Endothelial cell of umbilical vein (primary cell): ENCODE measurements around the gene OR4M1. TPM values are rescaled to one million over a fixed set of nuclear protein-coding genes. Genes with fewer than 3 reads are reported as not detected.
"Not testable (repeated sequence)": the region's sequence is repeated elsewhere in the genome, so short reads cannot be mapped to it uniquely, and the experiment has no call there.

Experiments
- Bru-seq: library from RNA; stranded (reverse); fragments of 400-500 nt; gene quantifications from one replicate; lab custom pipeline; 2021; lab: Mats Ljungman, UMichigan
- BruChase-seq, 2 experiments: library from RNA; stranded (reverse); fragments of 400-500 nt; gene quantifications; one replicate each; lab custom pipeline; 2021; lab: Mats Ljungman, UMichigan
- BruUV-seq: library from RNA; stranded (reverse); fragments of 400-500 nt; replicated peaks from 2 replicates; lab custom pipeline; 2021; lab: Mats Ljungman, UMichigan
- CTCF ChIA-PET: fragments of 300-600, 350-600 bp; sonication (Branson Sonifier 250); formaldehyde crosslinking; loops from one replicate; lab custom pipeline; 2021; ENCODE audit warnings: antibody characterized with exemption, inconsistent platforms; lab: Charles Lee
- POLR2A ChIA-PET: fragments of 300-600, 350-600 bp; sonication (Branson Sonifier 250); formaldehyde crosslinking; loops from one replicate; lab custom pipeline; 2021; ENCODE audit warnings: antibody characterized with exemption, inconsistent platforms; lab: Charles Lee
- DNase-seq: peaks from one replicate; pipeline ENCODE4 v3.0.0-alpha.2; 2011; ENCODE audit warnings: low read depth, low spot score
- FAIRE-seq: peaks from 2 replicates; lab custom pipeline; 2011; peaks lifted over from hg19 to GRCh38; lab: Jason Lieb, UNC
- H2AFZ ChIP-seq: 2 replicates; pipeline ENCODE4 v1.6.0; 2012; ENCODE audit warnings: low read depth, low read length, control low read depth, inconsistent platforms
- H3K27ac ChIP-seq: 2 replicates; pipeline ENCODE4 v1.5.1; 2011; ENCODE audit warnings: low read depth, mild to moderate bottlenecking, control low read depth, low read length, moderate library complexity; ENCODE audit not compliant: insufficient read depth
- H3K27me3 ChIP-seq, 2 experiments: 2 replicates each; pipeline versions ENCODE4 v1.6.0 to v1.6.1; 2011; ENCODE audit warnings: low read length in 2 of 2, mixed read lengths in 1 of 2; ENCODE audit not compliant: control insufficient read depth in 2 of 2, insufficient read depth in 2 of 2
- H3K36me3 ChIP-seq, 2 experiments: 2 replicates in 1 of 2; 3 replicates in 1 of 2; pipeline ENCODE4 v1.5.1; 2011; ENCODE audit warnings: low read length in 2 of 2, mild to moderate bottlenecking in 1 of 2, moderate library complexity in 1 of 2; ENCODE audit not compliant: control insufficient read depth in 2 of 2, insufficient read depth in 2 of 2; ENCODE audit errors: extremely low read depth in 1 of 2
- H3K4me1 ChIP-seq: 3 replicates; pipeline ENCODE4 v1.5.1; 2011; ENCODE audit warnings: mild to moderate bottlenecking, low read length; ENCODE audit not compliant: control insufficient read depth, insufficient read depth; ENCODE audit errors: extremely low read depth
- H3K4me2 ChIP-seq: 2 replicates; pipeline ENCODE4 v1.6.1; 2011; ENCODE audit warnings: low read length, control low read depth, mixed read lengths; ENCODE audit not compliant: insufficient read depth
- H3K4me3 ChIP-seq, 3 experiments: fragments of 200-600 bp in 1 of 3; sonication (generic), shearing (Covaris generic) in 1 of 3; replicated peaks in 1 of 3; 2 replicates each; pipeline ENCODE4 v1.5.1; 2011 to 2016; ENCODE audit warnings: control low read depth in 3 of 3, low read length in 3 of 3, mild to moderate bottlenecking in 2 of 3, inconsistent platforms in 1 of 3, low read depth in 1 of 3, moderate library complexity in 1 of 3; ENCODE audit not compliant: insufficient read depth in 1 of 3
- H3K79me2 ChIP-seq: 2 replicates; pipeline ENCODE4 v1.6.0; 2012; ENCODE audit warnings: low read length, inconsistent platforms; ENCODE audit not compliant: control insufficient read depth, insufficient read depth
- H3K9ac ChIP-seq: replicated peaks from 2 replicates; pipeline ENCODE3; 2011; ENCODE audit warnings: low read length, control low read depth; ENCODE audit not compliant: insufficient read depth; ENCODE audit errors: extremely low read depth
- H3K9me1 ChIP-seq: replicated peaks from 3 replicates; pipeline ENCODE4 v1.6.0; 2011; ENCODE audit warnings: mild to moderate bottlenecking, low read length; ENCODE audit not compliant: control insufficient read depth, insufficient read depth; ENCODE audit errors: extremely low read depth
- H3K9me3 ChIP-seq: replicated peaks from 2 replicates; pipeline ENCODE4 v1.5.1; 2012; ENCODE audit warnings: low read length, inconsistent platforms; ENCODE audit not compliant: control insufficient read depth, insufficient read depth
- H4K20me1 ChIP-seq: replicated peaks from 2 replicates; pipeline ENCODE3; 2011; ENCODE audit warnings: mild to moderate bottlenecking, low read length; ENCODE audit not compliant: control insufficient read depth, insufficient read depth; ENCODE audit errors: extremely low read depth
- CTCF ChIP-seq, 2 donors: IDR thresholded peaks; 1 replicate in 1 of 2; 2 replicates in 1 of 2; pipeline ENCODE4 v1.5.1; 2011; ENCODE audit warnings: low read length in 2 of 2, mild to moderate bottlenecking in 2 of 2, moderate library complexity in 2 of 2, control low read depth in 1 of 2, inconsistent platforms in 1 of 2, low read depth in 1 of 2; ENCODE audit not compliant: insufficient read depth in 1 of 2; ENCODE audit errors: extremely low read depth in 1 of 2
- EZH2 ChIP-seq: IDR thresholded peaks from 2 replicates; pipeline ENCODE4 v1.6.1; 2012; ENCODE audit warnings: borderline replicate concordance, low read depth, mild to moderate bottlenecking, moderate library complexity, low read length, inconsistent platforms; ENCODE audit not compliant: severe bottlenecking
- FOS ChIP-seq: IDR thresholded peaks from 2 replicates; pipeline ENCODE4 v1.6.1; 2011; ENCODE audit warnings: mild to moderate bottlenecking, low read length, moderate library complexity, borderline replicate concordance; ENCODE audit not compliant: insufficient read depth
- GATA2 ChIP-seq: IDR thresholded peaks from 2 replicates; pipeline ENCODE4 v1.7.0; 2011; ENCODE audit warnings: low read depth, mild to moderate bottlenecking, moderate library complexity, mixed read lengths, low read length; ENCODE audit not compliant: insufficient read length, insufficient read depth
- JUN ChIP-seq: IDR thresholded peaks from 2 replicates; pipeline ENCODE4 v1.6.1; 2011; ENCODE audit warnings: borderline replicate concordance, low read depth; ENCODE audit not compliant: insufficient read length, insufficient read depth
- MAX ChIP-seq: IDR thresholded peaks from 2 replicates; pipeline ENCODE4 v1.6.1; 2011; ENCODE audit not compliant: insufficient read depth, insufficient read length
- MYC ChIP-seq: IDR thresholded peaks from one replicate; pipeline ENCODE4 v1.6.1; 2011; ENCODE audit warnings: mild to moderate bottlenecking, low read depth, low read length
- POLR2A ChIP-seq: IDR thresholded peaks from 2 replicates; pipeline ENCODE4 v1.6.1; 2012; ENCODE audit warnings: low read depth, mild to moderate bottlenecking, control low read depth, low read length
- POLR2AphosphoS5 ChIP-seq: IDR thresholded peaks from 2 replicates; pipeline ENCODE4 v1.6.1; 2012; ENCODE audit warnings: low read depth, mild to moderate bottlenecking, control low read depth, low read length, moderate library complexity; ENCODE audit not compliant: insufficient read depth
- dilution Hi-C: fragments of 300-500 bp; cut with MboI; formaldehyde crosslinking; loops from one replicate; pipeline ENCODE4 v1.15.0; 2019; ENCODE audit warnings: low sequenced_read_pairs; ENCODE audit not compliant: extremely low pct_ligation_motif_present
- intact Hi-C: fragments of 100-400 bp; cut with micrococcal nuclease; formaldehyde crosslinking; loops from one replicate; pipeline ENCODE4 v1.10.0; 2022
- long read RNA-seq: library from polyadenylated mRNA; stranded (forward); transcript quantifications from one replicate; pipeline ENCODE4 v2.0.0, GENCODE V29; 2021
- polyA minus RNA-seq, 3 experiments: library from RNA; depleted of rRNA, polyadenylated mRNA; stranded (reverse); fragments of >200 nt; gene quantifications; 1 replicate in 1 of 3; 2 replicates in 2 of 3; pipeline ENCODE4 v1.2.3, GENCODE V29; 2011
- polyA plus RNA-seq, 4 experiments: library from polyadenylated mRNA; depleted of rRNA in 3 of 4; stranded (reverse) in 3 of 4; unstranded in 1 of 4; fragments of >200 nt; gene quantifications; 2 replicates each; pipeline versions ENCODE4 v1.2.1 to v1.2.3, GENCODE V29; 2011 to 2012; ENCODE audit warnings: missing spikeins in 1 of 4
- total RNA-seq: library from RNA; stranded (reverse); gene quantifications from 2 replicates; pipeline ENCODE4 v1.2.3, GENCODE V29; 2021

The OR4M1 gene
- total RNA-seq (not detected in 2 replicates), polyA plus RNA-seq (not detected in 2 replicates), polyA minus RNA-seq (not detected in 2 replicates), Bru-seq, nascent RNA (not detected), BruChase-seq, experiment 1, labeled RNA remaining after a 6-hour chase (not detected), BruChase-seq, experiment 2, labeled RNA remaining after a 2-hour chase (not detected)
- polyA plus RNA-seq (2011; cell fraction: cytosol; rRNA removed): not detected in 2 replicates
- not detected in 2 replicates for polyA plus RNA-seq (2011; cell fraction: nucleus; rRNA removed)
- not detected in 2 replicates for polyA plus RNA-seq (2012)
- polyA minus RNA-seq (2011; cell fraction: cytosol; rRNA and poly(A)+ RNA removed): not detected
- polyA minus RNA-seq (2011; cell fraction: nucleus; rRNA and poly(A)+ RNA removed): not detected in 2 replicates
- long read RNA-seq: 0 reads

- H3K9me3 ChIP-seq, H3K36me3 ChIP-seq, POLR2A ChIA-PET, H3K4me2 ChIP-seq, BruUV-seq, DNase-seq, H3K27me3 ChIP-seq, H3K4me1 ChIP-seq, H4K20me1 ChIP-seq, H3K9ac ChIP-seq, CTCF ChIA-PET, H3K4me3 ChIP-seq, FAIRE-seq, H2AFZ ChIP-seq, H3K9me1 ChIP-seq, dilution Hi-C loops, H3K79me2 ChIP-seq, intact Hi-C loops, H3K27ac ChIP-seq: not testable (repeated sequence)
Observed at GRCh38 chr14:19773204-19773603, at the start of gene OR4M1. Gene OR4M1, plus strand, starts transcription at chr14:19773504. Its CDS starts 6,819 bp downstream, at chr14:19780323.

- Histone ChIP-seq H3K4me3 (no peak overlapping the region), H3K79me2 (no peaks in the 10 kb centered on the region), H4K20me1 (no peaks in the 10 kb centered on the region), H3K9ac (no peak overlapping the region), H3K4me1 (no peaks in the 10 kb centered on the region), H2AFZ (no peak overlapping the region), H3K36me3 (no peaks in the 10 kb centered on the region), H3K4me2 (no peak overlapping the region), H3K9me1 (no peaks in the 10 kb centered on the region), H3K27me3 (no peaks in the 10 kb centered on the region), H3K27ac (no peak overlapping the region), H3K9me3 (no peaks in the 10 kb centered on the region)
- FAIRE-seq (no peak), DNase-seq (no peak)
- ChIA-PET CTCF (no interaction called here), POLR2A (no interaction called here)
- intact Hi-C loops: no loop called here
- no TSS peak for BruUV-seq
- dilution Hi-C loops: no loop called here
- TF ChIP-seq POLR2AphosphoS5 (no peak), MAX (no peak), JUN (no peak), POLR2A (no peak), FOS (no peak), CTCF (IDR thresholded peaks at IDR 0.05; ENCODE audit: extremely low read depth in 1 of 2, insufficient read depth in 1 of 2, low read depth in 1 of 2, low read length in 2 of 2) (no peak), EZH2 (no peak), MYC (no peak), GATA2 (no peak)
Observed at GRCh38 chr14:19729359-19729758, 43.9 kb upstream of the OR4M1 start.
